Dedifferentiated amniotic fluid mesenchymal stem cell (primary cell): ENCODE measurements around the gene MFSD8.
"Not testable (repeated sequence)": the region's sequence is repeated elsewhere in the genome, so short reads cannot be mapped to it uniquely, and the experiment has no call there.

Source experiments
- DNase-seq: peaks from one replicate; pipeline ENCODE4 v3.0.0-alpha.2; 2016; ENCODE audit errors: extremely low spot score

MFSD8 gene, protein sequence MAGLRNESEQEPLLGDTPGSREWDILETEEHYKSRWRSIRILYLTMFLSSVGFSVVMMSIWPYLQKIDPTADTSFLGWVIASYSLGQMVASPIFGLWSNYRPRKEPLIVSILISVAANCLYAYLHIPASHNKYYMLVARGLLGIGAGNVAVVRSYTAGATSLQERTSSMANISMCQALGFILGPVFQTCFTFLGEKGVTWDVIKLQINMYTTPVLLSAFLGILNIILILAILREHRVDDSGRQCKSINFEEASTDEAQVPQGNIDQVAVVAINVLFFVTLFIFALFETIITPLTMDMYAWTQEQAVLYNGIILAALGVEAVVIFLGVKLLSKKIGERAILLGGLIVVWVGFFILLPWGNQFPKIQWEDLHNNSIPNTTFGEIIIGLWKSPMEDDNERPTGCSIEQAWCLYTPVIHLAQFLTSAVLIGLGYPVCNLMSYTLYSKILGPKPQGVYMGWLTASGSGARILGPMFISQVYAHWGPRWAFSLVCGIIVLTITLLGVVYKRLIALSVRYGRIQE

DNA sequence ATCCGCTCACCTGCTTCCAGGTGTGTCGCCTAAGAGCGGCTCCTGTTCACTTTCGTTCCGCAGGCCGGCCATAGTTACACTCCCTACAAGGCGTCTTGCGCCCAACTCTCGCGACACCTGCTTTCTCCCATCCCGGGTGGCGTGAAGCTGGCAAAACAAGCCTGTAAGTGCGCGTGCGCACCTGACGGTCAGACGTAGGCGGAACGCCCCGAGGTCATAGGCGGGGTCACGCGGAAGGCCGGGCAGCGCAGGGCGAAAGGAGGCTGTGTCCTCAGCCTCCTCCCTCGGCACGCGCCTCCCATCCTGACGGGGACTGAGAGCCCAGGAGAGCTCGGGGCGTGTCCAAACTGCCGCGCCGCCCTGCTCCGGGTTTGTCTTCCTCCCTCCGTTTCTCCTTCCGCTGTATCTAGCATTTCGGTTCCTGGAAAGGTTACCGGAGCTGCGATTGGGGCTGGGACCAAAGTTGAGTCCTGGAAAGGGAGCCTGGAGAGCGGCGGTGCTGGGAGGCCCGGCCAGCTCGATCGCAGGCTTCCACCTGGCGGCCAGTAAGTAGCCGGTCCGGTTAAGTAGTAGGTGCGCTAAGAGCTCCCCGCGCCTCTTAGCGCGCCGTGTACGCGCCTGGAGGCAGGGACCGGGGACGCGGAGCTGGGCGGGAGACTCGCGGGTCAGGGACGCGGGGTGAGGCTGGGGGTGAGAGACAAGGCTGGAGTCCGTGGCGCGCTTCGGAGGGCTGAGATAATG lies at the start of gene MFSD8, which contains the start of gene ABHD18:
MFSD8 (minus strand) TSS at position 112 of the 741 bp plus-strand sequence; CDS start at position 72, 40 bp downstream.
ABHD18 (plus strand) TSS at position 345 of the 741 bp plus-strand sequence. CDS start 17,550 bp downstream, outside the sequence.
- DNase-seq: peak; percentile 97

DNA sequence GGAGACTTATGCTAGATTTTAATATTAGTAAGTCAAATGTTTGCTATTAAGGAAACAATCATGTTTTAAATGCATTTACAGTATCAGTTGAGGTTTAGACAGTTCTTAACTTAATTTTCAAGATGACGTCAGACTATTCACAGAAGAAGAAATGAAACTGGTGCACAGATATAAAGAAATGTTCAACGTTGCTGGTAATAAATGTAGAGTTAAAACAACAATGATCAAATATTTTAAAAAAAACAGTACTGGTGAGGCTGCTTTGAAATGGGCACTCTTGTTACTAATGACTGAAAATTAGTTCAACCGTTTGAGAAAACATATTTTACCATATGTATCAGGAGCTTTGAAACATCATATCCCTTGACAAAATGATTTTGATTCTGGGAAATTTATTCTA lies 44.5 kb upstream of the MFSD8 start:
- DNase-seq: no peak

DNA sequence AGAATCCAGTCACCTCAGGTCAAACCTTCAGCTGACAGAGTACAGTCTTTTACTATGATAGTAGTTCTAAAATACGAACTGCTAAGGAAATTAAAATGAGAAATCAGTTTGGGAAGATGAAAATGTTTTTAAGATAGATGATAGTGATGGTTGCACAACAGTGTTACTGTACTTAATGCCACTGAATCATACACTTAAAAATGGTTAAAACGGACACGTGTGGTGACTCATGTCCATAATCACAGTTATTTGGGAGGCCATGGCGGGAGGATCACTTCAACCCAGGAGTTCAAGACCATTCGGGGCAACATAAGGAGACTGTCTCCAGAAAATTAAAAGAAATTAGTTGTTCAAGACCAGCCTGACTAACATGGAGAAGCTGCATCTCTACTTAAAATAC lies 41.6 kb upstream of the MFSD8 start:
- DNase-seq: no peak

DNA sequence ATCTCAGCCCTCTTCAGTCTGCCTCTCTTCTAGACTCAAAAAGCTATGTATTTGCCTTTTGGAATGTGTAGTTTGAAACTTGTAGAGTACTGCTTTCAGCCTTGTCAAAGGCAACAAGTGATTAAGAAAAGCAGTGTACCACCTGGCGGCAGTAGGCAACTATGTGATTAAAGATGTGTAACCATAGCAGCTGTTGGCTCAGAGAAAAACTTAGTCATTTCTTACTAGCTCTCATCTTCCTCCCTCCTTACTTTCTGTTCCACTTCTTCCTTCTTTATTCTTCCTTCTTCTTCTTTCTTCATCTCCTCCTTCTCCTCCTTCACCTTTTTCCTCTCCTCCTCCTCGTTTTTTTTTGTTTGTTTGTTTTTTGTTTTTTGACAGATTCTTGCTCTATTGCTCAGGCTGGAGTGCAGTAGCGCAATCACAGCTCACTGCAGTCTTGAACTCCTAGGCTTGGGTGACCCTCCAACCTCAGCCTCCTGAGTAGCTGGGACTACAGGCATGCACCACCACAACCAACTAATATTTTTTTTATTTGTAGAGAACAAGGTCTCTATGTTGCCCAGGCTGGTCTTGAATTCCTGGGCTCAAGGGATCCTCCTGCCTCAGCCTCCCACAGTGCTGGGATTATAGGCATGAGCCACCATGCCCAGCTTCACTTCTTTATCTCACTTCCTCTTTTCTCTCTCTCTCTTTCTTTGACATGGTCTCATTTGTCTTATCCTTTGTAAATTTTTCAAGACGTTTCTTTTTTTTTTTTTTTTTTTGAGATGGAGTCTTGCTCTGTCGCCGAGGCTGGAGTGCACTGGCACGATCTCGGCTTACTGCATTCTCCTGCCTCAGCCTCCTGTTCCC lies 32.8 kb upstream of the MFSD8 start:
- peak; percentile 77 for DNase-seq

DNA sequence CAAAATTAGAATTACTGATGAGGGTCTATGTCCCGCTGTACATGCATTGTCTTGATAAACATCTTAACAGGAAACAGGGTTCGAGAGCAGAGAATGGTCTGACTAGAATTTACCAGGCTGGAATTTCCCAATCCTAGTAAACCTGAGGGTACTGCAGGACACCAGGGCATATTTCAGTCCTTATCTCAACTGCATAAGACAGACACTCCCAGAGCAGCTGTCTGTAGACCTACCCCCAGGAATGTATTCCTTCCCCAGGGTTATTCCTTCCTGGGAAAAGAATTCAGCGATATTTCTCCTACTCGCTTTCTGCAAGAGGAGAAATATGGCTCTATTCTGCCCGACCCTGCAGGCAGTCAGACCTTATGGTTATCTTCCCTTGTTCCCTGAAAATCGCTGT lies 31.5 kb upstream of the MFSD8 start:
- not testable (repeated sequence) for DNase-seq

DNA sequence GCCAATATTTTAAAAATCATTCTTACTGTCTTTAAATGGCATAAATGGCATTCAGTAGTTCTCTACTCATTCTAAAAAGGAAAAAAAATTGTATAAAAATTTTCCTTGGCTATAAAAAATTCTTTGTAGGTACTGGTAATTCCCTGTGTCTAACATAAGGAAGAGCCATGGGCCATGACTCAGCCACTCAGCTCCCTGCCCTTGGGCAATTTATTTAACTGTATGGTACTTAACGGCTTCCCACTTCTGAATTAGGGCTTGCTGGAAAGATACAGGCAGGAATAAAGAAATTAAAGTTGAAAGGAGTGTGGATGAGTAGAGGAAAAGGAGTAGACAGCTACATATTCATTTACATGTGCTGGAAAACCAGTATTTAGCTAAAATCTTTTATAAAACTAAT lies 30.8 kb upstream of the MFSD8 start:
- DNase-seq: peak; percentile 62

DNA sequence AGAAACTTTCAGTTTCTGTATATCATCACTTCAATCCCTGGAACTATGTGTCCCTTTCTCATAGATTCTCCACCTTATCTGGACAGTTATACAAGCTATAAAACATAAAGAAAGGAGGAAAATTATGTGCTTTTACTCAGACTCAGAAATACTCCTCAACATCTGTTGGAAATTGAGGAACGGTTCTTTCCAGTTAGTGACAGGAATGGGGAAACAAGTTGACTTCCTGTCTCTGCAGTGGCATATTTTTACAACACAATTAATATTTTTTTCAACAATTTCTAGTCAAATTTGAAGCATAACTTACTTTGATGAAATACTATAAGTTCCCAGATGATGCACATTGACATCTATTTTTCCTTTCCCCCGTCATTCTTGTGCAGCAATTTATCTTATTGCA lies 28.2 kb upstream of the MFSD8 start:
- no peak for DNase-seq

DNA sequence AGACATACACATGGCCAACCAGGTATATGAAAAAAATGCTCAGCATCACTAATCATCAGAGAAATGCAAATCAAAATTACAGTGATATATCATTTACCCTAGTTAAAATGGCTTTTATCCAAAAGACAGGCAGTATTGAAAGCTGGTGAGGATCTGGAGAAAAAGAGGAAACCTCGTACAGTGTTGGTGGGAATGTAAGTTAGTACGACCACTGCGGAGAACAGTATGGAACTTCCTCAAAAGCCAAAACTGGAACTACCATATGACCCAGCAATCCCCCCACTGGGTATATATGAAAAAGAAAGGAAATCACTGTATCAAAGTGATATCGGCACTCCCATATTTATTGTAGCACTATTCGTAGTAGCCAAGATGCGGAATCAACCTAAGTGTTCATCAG lies 23.7 kb upstream of the MFSD8 start:
- DNase-seq: no peak

DNA sequence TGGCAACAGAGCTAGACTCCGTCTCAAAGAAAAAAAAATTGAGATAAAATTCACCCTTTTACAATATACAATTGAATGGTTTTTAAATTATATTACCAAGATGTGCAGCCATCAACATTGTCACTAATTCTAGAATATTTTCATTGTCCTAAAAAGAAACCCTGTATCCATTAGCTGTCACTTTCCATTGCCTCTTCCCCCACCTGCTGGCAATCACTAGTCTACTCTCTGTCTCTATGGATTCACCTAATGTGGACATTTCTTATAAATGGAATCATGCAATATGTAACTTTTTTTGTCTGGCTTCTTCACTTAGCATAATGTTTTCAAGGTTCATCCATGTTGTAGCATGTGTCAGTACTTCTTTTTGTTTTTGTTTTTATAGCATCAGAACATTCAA lies 21.0 kb upstream of the MFSD8 start:
- no peak for DNase-seq

DNA sequence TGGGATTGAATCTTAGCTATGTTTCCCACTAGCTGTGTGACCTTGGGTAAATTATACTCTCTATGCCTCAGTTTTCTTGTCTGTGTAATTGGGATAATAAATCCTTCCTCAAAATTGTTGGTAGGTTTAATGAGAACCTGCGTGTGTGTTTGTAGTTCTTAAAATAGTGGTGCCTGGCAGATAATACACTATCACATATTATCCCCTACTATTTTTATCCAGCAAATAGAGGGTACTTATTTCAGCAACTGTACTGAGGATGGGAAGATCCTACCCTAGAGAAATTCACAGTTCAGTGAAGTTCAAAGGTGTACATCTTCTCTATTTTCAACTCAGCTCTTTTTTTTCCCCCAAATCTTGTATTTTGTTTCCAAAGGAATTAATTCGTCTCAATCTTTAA lies 17.5 kb upstream of the MFSD8 start:
- no peak for DNase-seq

DNA sequence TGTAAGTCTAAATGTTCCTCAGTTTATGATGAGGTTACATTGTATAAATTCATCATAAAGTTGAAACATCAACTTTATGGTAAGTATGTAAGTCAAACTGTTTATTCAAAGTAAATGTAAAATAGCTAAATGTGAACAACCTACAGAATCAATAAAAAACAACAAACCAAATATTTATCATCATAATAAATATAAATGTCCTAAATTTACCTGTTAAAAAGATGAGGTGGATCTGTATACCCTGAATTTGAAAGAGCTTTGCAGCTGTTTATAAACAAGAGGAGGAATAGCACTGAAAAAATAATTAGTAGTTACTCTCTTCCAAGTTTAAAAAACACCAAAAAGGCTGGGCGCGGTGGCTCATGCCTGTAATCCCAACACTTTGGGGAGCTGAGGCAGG lies 14.0 kb upstream of the MFSD8 start:
- DNase-seq: no peak

DNA sequence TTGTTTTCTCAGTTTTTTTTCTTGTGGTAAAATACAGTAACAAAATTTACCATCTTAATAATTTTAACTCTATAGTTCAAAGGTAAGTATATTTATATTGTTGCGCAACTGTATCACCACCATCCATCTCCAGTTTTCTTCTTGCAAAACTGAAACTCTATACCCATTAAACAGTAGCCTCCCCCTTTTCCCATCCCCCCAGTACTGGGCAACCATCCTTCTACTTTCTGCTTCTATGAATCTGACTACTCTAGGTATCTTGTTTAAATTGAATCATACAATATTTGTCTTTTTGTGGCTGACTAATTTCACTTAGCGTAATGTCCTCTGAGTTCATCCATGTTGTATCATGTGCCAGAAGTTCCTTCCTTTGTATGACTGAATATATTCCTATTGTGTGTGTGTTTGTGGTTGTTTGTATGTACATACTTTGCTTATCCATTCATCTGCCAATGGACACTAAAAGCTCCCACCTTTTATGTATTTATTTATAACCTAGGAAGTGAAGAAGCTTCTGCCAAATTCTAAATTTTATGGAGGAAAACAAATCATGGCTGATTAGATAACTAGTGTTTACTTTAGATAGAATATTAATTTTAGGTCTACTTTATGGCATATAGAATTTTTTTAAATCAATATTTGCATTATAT lies 10.3 kb upstream of the MFSD8 start:
- DNase-seq: no peak

DNA sequence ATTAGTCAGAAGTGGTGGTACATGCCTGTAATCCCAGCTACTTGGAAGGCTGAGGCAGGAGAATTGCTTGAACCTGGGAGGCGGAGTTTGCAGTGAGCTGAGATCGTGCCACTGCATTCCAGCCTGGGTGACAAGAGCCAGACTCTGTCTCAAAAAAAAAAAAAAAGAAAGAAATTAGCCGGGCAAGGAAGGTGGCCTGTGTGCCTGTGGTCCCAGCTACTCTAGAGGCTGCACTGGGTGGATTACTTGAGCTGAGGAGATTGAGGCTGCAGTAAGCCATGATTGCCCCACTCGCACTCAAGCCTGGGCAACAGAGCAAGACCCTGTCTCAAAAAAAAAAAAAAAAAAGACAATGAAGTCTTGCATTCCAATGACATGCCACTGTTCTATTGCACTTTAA lies 6.0 kb upstream of the MFSD8 start:
- DNase-seq: not testable (repeated sequence)

DNA sequence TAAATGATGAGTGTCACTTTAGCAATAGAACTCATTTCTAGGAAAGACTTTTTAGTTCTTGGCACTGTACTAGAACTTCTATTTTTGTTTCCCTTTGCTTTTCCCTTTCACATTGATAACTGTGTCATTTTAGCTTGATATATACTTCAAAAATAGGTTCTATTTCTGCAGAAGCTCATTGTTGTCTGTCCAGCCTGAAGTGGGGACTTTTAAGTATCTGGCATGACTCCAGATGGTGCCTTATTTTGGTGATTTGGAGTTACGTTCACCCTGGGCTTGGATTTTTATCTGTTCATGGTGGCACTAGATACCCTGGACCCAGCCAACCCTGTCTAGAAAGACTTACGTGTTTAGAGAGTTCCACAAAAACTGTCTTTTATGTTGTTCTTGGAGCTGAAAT lies 3.6 kb upstream of the MFSD8 start:
- no peak for DNase-seq

DNA sequence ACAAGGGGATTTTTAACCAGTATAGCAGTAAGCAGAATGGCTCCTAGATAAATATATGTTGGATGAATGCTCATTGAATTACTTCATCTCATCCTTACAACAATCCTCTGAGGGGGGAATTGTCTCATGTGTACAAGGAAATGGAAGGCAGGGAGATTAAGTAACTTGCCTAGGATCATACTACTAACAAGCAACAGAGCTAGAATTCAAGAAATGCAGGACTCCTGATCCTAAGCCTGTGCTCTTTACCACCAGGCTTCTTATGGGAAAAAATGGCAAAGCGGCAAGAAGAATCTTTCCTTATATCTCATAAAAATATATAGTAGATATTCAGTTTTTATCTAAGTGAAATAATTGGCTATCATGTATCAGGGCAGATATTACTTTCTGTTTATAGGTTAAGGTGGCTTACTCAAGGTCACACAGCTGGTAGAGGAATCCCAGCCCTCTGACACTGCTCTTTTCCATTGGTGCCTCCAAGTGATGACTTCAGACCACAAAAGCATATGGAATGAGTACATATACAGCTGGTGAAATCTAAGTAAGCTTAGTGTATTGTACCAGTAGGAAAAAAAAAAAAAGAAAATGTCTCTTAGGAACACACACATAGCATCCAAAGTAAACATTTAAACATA lies 2.3 kb upstream of the MFSD8 start:
- DNase-seq: no peak

DNA sequence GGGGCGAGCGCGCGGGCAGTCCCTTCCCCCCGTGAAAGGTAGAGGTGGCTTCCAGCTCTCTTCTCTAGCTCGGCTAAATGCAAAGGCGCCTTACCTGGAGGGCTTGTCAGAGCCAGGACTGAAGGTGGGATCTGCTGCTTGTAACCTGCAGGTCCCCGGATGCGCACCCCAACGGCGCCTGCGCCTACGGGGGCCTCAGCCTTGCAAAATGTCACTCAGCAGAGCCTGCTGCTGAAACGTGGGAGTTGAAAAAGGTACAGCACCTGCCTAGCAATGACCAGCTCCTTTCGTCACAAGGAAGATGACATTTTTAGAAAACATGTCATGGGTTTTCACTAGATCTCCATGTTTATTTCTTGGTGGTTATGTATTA lies 816 bp upstream of the MFSD8 start:
- no peak for DNase-seq

DNA sequence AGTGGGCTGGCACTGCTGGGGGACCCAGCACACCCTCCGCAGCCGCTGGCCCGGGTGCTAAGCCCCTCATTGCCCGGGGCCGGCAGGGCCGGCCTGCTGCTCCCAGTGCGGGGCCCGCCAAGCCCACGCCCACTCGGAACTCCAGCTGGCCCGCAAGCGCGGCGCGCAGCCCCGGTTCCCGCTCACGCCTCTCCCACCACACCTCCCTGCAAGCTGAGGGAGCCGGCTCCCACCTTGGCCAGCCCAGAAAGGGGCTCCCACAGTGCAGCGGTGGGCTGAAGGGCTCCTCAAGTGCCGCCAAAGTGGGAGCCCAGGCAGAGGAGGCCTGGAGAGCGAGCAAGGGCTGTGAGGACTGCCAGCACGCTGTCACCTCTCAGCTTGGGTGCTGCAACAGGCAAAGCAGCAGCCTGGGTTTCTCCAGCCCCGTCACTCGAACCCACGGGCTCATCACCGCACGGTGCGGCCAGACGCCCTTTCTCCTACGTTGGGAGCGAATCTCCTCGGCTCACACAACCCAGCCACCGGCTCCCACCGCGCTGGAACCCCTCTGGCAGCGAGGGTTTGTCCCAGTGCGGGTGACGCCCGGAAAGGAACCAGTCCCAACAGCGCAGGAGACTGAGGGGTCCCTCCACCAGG lies 429 bp downstream of the MFSD8 start:
- DNase-seq: not testable (repeated sequence)

DNA sequence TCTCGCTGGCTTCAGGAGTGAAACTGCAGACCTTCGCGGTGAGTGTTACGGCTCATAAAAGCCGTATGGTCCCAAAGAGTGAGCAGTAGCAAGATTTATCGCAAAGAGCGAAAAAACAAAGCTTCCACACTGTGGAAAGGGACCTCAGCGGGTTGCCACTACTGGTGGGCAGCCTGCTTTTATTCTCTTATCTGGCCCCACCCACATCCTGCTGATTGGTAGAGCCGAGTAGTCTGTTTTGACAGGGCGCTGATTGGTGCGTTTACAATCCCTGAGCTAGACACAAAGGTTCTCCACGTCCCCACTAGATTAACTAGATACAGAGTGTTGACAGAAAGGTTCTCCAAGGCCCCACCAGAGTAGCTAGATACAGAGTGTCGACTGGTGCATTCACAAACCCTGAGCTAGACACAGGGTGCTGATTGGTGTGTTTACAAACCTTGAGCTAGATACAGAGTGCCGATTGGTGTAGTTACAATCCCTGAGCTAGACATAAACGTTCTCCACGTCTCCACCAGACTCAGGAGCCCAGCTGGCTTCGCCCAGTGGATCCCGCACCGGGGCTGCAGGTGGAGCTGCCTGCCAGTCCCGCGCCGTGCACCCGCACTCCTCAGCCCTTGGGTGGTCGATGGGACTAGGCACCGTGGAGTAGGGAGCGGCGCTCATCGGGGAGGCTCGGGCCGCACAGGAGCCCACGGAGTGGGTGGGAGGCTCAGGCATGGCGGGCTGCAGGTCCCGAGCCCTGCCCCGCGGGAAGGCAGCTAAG lies 1.2 kb downstream of the MFSD8 start:
- not testable (repeated sequence) for DNase-seq

DNA sequence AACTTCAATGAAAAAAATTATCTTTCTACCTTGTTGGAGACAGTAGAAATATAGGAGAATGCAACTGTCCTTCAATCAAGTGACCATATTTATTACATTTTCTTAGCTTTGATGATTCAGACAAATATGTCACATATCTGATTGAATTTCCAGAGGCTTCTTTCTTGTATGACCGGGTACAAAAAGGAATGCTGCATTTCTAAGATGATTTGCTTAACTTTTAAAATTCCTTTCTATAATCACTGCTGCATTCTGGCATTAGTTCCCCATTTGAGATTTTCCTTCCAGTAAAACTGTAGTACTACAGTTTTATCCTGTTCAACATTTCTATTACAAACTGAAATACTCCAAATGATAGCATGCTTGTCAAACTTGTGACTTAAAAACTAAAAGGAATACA lies 5.2 kb downstream of the MFSD8 start:
- DNase-seq: peak; percentile 49

DNA sequence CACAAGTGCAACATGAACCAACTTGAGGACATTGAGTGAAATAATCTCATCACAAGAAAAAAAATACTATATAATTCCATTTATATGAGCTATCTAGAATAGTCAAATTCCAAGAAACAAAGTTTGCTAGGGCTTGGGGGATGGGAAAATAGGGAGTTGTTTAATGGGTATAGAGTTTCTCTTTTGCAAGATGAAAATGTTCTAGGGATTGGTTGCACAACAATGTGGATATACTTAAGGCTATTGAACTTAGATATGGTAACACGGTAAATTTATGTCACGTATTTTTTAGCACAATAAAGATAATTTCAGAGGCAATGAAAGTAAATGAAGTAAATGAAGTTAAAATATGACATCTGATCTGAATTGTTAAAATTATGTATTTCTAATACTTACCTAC lies 7.9 kb downstream of the MFSD8 start:
- DNase-seq: no peak
